GM19023 (cell line): ENCODE measurements around the gene SGO2.
"Not testable (repeated sequence)": the region's sequence is repeated elsewhere in the genome, so short reads cannot be mapped to it uniquely, and the experiment has no call there.

Experiments
- ATAC-seq: cut with Tn5 transposase; IDR thresholded peaks from one replicate; pipeline ENCODE4 v1.9.1; 2021; ENCODE audit warnings: mild to moderate bottlenecking, moderate library complexity; ENCODE audit not compliant: unreplicated experiment

Gene SGO2

DNA sequence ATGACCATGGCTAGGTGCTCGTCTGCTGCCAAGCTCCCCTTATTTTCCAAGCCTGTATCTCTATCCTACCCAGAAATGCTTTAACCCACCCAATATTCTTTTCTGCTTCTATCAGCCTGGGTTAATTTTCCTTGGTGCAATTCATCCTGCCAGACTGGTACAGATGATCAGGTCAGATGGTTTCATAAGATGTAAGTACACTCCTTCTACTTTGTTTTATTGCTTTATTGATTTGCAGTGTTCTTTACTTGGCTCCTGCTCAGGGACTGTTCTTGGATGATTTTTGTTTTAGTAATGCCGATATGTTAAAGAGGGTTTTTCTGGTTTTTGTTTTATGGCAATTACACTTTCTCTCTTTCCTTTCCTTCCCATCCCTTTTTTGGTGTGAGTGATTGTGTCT lies 2.4 kb upstream of the SGO2 start:
- no peak for ATAC-seq

DNA sequence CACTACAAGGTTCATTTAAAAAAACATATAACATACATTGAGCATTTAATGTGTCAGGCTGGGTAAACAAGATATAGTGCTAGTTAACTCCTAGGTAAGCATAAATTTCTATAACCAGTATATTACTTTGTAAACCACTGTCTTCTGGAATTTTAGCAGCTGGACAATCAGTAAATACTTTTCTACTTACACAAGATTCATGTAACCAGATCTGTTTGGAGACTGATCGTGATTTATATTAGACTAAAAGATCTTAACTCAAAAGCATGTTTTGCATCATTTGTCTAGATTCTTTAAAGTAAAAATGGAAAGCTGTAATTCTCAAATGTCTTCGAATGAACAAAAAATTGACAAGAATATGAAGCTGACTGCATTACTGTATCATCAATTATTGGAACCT lies 941 bp upstream of the SGO2 start:
- no peak for ATAC-seq

DNA sequence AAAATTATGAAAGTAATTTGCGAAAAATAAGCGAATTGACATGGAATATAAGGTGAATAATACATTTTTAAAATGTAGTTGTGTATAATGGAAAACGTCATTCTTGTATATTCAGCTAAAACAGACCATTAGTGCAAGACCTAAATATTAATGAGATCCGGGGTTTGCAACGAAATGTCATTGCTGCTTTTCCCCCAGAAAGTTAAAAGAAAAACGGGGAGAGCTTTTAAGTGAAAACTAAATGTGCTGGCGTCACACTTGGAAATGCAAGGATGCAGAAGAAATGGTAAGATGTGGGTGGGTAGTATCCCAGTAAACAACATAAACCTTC lies 491 bp upstream of the SGO2 start:
- no peak for ATAC-seq

DNA sequence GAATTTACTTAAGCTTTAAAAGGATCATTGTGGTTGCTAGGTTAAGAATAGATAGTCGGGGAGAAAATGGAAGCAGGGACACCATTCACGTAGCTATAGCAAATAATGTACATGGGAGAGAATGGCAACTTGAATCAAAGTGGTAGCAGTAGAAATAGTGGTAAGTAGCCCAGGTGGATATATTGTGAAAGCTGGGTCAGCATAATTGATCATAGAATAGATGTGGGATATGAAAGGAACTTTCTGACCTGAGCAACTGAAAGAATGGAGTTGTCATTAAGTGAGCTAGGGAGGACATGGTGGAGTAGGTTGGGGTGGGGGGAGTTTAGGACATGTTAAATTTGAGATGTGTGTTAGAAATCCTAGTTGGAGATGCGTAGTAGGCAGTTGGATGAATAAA lies 2.2 kb downstream of the SGO2 start:
- no peak for ATAC-seq

DNA sequence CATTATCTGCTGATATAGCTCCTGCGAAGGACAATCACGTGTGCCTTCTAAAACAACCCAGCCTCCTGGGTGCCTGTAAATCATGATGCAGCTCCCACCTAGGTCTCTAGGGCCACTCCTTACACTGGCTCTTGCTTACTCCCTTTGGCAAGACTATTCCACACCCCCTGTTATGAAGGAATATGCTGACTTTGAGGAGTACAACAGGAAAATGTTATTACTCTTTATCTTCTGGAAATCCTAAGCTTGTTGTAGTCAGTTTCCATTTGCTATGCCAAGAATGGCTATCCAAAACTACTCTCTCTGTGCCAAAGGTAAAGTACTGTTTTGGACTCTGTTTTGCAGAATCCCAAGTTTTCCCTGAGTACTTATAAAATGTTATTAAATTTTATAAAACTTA lies 7.7 kb downstream of the SGO2 start:
- no peak for ATAC-seq

DNA sequence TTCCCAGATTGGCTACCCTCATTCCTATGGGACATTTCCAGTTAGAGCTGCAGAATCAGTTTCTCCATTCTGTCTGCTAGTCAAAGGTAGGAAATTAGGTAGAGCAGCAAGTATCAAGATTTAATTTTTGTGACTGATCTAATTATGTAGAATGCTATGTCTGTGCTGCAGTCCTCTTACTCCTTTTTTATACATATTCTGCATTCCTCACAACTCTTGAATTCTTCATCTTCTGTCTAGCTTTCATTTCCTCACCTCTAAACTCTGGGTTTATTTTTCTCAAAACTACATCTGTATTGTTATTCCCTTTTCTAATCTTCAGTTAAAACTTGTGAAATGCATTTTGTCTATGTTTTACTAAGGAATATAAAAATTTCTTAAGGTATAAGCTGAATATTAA lies 8.6 kb downstream of the SGO2 start:
- no peak for ATAC-seq

DNA sequence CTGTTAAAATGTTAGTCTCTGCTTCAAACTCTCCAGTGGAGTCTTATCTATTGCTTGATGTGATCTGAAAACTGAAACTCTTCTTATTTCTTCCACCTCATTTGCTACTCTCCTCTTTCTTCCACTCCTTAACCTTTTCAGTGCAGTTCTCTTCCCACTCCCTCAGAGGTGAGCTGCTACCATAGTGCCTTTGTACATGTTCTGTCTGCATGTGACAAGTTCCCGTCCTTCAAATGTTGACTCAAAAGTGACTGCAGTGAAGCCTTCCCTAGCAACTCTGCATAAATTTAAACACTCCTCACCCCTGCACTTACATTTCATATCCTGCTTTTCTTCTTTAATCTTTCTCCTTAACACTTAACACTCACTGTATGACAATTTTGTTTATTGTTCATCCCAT lies 12.1 kb downstream of the SGO2 start:
- no peak for ATAC-seq

DNA sequence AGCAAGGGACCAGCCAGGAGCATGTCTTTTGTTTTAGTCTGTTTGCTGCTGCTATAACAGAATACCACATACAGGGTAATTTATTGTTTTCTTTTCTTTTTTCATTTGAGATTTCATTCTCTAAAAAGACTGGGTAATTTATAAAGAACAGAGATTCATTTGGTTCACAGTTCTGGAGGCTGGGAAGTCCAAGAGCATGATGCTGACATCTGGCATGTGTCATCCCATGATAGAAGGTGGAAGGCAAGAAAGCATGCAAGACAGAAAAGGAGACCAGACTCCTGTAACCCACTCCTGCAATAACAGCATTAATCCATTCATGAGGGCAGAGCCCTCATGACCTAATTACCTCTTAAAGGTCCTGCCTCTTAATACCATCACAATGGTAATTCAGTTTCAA lies 14.8 kb downstream of the SGO2 start:
- no peak for ATAC-seq

DNA sequence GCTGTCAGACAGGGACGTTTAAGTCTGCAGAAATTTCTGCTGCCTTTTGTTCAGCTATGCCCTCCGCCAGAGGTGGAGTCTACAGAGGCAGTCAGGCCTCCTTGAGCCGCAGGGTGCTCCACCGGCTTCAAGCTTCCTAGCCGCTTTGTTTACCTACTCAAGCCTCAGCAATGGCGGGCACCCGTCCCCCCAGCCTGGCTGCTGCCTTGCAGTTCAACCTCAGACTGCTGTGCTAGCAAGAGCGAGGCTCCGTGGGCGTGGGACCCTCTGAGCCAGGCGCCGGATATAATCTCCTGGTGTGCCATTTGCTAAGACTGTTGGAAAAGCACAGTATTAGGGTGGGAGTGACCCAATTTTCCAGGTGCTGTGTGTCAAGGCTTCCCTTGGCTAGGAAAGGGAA lies 40.6 kb downstream of the SGO2 start:
- ATAC-seq = not testable (repeated sequence)

DNA sequence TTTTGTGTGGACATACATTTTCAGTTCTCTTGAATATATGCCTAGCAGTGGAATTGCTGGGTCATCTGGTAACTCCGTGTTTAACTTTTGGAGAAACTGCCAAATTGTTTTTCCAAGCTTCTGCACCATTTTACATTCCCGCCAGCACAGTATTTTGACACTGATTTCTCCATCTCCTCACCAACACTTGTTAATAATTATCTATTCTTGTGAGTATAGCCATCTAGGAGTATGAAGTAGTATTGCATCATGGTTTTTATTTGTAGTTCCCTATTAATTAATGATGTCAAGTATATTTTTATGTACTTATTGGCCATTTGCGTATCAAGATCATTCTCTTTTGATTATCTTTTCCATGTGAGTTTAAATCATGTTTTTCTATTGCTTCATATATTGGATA lies 41.9 kb downstream of the SGO2 start:
- no peak for ATAC-seq

DNA sequence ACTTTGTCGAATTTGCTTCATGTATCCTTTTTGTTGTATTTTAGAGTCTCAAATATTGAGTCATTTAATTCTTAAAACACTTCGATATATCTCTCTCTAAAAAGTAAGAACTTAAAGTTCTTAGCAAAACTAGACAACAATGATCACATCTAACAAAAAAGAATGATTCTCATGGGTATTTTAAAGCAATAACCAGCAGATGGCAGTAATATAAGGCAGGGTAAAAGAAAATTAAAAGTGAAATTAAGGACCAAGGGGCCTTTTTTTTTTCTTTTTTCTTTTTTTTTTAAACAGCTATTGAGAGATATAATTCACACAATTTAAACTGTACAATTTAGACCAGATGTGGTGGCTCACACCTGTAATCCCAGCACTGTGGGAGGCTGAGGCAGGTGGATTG lies 50.0 kb downstream of the SGO2 start:
- ATAC-seq = no peak

DNA sequence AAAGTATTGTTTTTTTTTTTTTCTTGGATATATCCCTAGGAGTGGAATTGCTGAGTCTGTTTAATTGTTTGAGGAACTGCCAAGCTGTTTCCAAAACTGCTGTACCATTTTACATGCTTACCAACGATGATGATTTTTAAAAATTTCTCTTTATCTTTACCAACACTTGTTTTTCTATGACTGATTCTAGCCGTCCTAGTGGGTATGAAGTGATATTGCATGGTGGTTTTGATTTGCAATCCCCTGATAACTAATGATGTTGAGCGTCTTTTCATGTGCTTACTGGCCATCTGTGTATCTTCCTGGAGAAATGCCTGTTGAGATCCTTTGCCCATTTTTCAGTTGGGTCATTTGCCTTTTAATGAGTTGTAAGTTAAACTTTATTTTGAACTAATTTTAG lies 51.0 kb downstream of the SGO2 start:
- ATAC-seq = no peak

DNA sequence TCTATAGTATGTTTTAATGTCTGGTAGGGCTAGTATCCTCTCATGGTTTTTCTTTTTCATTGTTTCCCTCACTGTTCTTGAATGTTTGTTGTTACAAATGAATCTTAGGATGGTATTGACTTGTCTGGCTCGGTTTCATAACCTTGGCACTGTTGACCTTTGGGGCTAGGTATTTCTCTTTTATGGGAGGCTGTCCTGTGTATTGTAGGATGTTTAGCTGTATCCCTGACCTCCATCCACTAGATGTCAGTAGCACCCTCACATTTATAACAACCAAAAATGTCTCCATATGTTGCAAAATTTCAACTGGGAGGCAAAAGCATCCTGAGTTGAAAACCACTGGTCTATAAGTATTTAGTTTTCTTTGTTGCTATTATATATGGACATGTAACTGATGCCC lies 52.8 kb downstream of the SGO2 start:
- ATAC-seq = no peak

DNA sequence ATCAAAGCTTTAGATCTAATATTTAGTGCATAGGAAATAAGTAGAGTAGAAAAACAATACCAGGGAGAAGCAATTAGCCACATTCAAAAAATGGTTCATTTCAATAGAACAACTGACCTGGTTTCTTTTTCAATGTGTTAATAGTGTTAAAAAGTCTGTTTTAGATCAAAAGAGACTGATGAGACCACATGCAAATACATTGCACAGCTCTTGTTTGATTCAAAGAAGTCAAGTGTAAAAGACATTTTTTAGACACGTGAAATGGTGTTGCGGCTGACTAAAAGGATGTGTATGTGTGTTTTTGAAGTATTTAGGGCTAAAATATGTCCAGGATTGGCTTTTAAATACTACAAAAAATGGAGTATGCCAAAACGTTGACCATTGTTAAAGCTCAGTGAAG lies 58.6 kb downstream of the SGO2 start:
- no peak for ATAC-seq

DNA sequence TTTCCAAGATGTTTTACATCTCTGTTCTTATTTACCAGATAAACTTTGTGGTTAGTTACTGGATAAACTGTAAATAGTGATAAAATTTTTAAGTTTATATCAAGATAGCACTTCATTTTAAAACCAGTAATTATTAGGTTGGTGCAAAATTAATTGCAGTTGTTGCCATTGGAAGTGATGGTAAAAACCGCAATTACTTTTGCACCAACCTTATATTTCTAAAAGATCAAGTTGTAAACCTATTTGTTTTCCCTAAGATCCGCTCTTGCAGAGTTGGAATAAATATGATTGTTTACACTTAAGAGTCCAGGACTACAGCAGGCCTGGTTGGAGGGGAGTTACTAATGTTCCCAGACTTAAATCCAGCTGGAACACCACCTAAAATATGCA lies 59.3 kb downstream of the SGO2 start:
- no peak for ATAC-seq

DNA sequence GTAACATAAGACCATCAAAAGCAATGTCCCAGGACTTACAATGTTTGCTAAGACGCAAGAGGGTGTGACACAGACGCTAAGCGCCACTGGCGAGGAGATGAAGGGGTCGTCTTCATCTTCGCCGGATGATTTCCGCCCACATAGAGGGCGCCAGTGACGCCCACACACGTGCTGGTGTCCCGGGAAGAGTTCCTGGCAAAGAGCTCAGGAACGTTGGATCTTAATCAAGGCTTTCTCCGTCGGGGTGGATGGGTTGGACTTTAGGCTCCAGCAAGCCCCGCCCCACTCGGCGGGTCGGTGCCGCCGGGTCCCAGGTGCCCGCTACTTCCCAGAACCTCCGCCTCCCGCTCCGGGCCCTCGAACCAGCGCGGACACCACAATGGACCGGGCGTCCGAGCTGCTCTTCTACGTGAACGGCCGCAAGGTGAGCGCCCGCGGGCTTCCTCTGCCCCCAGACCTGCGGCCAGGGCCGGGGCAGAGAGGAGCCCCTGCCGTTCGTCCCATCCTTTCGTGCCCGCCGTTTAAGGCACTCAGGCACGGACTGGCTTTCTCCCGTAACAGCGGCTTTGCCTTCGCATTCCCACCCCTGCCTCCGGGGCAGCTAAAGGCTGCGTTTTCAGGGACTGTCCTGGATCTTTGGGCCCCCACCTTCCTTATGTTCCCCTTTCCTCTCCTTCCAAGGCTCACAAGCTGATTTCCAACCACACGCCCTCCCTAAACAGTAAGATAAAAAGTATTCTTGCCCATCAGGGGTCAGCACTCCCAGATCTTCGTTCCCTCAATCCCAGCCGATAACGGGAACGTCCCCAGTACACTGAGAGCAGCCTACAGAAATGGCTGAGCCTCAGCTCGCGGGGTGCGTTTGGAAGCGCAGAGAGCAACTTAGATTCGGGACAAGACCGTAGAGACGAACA lies 60.0 kb downstream of the SGO2 start, which contains the start of gene AOX1:
AOX1 (plus strand) TSS at position 285 of the 914 bp plus-strand sequence; CDS start at position 380, 95 bp downstream.
- peak; percentile 38 for ATAC-seq

DNA sequence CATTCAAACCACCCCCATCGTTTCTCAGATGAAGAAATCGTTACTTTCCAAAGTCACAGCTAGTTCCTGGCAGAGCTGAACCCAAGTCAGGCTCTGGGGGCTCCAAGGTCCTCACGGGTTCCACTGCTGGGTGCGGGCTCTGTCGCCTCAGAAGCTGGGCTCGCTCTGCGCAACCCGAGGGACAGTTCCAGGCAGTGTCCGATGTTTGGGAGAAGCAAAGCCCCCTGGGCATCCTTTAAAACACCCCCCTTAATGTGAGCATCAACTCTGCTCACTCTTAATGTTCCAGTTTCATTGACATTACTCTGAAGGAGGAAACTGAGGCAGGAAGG lies 60.6 kb downstream of the SGO2 start:
- ATAC-seq = no peak

DNA sequence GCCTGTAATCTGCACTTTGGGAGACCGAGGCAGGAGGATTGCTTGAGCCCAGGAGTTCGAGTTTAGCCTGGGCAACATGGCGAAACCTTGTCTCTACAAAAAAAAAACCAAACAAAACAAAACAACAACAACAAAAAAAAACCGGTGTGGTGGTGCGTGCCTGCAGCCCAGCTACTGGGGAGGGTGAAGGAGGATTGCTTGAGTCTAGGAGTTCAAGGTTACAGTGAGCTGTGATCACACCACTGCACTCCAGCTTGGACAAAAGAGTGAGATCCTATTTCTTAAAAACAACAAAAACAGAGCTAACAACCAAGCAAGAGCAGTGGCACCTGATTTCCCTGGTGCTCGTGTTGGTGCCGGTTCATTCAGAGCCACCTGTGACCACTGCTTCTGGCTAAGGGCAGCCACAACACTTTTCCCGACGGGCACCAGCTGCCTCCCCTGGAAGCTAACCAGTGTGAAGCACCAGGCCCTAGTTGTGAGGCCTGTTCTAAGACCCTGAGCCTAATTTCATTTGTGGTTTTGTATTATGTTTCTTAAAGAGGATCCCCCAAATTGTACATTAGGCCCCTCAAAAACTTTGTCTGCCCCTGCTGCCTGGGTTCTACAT lies 61.1 kb downstream of the SGO2 start:
- no peak for ATAC-seq

DNA sequence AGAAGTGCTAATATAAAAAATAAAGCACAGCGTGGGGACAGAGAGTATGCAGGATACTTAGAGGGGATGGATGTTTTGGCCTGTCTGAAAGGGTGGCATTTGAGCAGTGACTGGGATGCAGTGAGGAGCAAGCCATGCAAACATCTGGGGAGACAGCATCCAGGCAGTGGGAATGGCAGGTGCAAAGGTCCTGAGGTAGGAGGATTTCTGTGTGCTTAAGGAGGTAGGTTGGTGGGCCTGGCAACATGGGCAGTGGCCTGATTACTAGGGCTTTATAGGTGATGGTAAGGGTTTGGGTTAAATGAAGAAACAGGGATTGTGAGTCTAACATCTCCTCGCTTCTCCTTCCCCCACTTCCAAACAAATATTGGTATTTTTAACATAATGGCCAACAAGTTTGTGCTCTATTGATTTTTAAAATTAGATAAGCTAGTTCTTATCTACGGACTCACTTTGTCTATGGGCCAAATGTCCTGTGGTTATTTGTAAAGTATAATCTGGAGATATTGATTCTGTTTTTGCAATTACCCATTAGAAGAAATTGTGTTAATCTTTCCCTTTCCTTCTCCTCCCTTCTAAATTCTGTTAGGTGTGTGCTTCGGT lies 62.2 kb downstream of the SGO2 start:
- no peak for ATAC-seq

DNA sequence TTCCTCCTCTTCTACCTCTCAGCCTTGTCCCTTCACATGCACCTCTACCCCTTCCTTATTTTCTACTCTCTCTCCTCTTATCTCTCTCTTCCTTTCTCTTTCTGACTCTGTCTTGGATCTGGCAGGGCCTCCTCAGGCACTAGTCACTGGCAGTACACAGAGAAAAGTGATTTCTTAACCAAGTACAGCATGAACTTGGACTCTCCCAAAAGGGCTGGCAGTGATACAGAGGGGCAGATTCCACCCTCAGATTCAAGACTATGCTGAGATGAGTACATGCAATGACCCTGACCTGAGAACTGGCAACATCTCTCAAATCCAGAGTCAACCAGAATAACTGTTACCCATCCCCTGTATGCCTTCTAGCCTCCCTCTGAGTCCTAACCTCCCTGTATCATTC lies 64.1 kb downstream of the SGO2 start:
- ATAC-seq = no peak

DNA sequence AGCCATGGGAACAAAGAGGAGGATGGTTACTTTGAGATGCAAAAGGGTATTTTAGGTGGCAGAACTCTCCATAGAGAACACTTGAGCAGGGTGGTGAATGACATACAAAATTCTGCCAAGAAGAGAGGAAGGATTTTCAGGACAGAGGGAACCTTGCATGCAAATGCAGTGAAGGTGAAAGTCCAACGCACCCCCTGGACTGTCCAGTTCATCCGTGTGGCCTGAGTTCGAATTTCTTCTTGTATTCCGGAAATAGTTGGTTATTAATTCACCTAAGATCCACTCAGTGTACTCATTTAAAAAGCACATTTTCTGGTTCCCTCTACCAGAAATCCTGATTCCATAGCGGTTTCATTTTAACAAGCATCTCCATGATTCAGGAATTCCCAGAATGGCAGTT lies 65.3 kb downstream of the SGO2 start:
- ATAC-seq = no peak

DNA sequence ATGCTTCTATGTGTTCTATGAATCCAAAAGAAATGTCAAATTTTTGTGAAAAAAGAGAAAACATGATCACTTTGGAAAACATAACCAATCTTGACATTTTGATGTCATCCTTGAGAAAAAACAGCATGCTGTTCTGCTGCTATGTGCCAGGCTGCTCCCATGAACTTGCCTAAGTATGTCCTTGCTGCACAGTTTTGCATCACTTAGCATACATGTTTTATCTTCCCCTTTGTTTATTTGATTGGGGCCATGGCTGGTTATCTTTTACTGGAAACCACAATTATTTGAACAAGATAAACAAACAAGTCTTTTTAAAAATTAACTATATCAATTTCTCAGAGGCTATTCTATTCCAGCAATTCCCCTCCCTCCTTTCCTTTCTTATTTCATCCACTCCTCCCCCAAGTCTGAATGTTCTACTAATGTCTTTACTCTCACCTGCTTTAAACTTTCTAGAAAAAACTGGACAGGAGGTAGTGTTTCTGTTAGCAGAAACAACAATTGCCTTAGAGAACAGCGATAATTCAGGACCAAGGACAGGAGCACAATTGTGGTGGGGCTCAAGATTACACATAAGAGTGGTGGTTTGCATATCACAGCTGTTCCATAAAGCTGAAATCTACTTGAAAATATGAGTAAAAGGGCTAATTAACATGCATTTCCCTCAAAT lies 66.5 kb downstream of the SGO2 start:
- no peak for ATAC-seq
